KOPT-K1 (cell line): ENCODE results near the gene SPA17.

ENCODE experiments used
- H3K27ac ChIP-seq: fragments of 200-600 bp; sonication (generic); 2 replicates; pipeline ENCODE4 v1.5.1; 2016; ENCODE audit warnings: antibody characterized with exemption, mild to moderate bottlenecking, low read depth, low read length; ENCODE audit not compliant: poor library complexity, severe bottlenecking
- H3K36me3 ChIP-seq: fragments of 200-600 bp; sonication (generic); 2 replicates; pipeline ENCODE4 v1.5.1; 2017; ENCODE audit warnings: antibody characterized with exemption, mild to moderate bottlenecking, low read length, moderate library complexity; ENCODE audit not compliant: insufficient read depth
- H3K9me3 ChIP-seq: fragments of 200-600 bp; sonication (generic); 2 replicates; pipeline ENCODE4 v1.5.1; 2017; ENCODE audit warnings: antibody characterized with exemption, low read length, mild to moderate bottlenecking; ENCODE audit not compliant: insufficient read depth, poor library complexity, severe bottlenecking

SPA17 gene

DNA sequence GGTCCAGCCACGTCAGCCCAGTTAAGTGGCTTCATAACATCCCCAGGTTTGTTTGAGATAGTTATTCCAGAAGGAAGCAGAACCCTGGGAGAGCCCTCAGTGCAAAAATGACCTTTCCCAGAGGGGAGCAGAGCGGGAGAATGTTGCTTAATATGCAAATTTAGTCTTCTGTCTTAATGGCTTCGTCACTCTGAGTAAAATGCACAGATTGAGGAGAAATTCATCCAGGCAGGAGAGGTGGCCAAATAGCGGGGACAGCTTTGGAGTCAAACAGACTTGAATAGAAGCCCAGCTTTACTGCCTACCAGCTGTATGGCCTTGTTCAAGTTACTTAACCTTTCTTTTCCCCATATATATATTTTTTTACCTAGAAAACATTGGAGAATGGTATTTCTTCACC is 53.8 kb downstream of the SPA17 start:
- no peaks in the 10 kb centered on the region for H3K9me3 ChIP-seq
- H3K36me3 ChIP-seq = no peaks in the 10 kb centered on the region
- H3K27ac ChIP-seq = no peak overlapping the region

DNA sequence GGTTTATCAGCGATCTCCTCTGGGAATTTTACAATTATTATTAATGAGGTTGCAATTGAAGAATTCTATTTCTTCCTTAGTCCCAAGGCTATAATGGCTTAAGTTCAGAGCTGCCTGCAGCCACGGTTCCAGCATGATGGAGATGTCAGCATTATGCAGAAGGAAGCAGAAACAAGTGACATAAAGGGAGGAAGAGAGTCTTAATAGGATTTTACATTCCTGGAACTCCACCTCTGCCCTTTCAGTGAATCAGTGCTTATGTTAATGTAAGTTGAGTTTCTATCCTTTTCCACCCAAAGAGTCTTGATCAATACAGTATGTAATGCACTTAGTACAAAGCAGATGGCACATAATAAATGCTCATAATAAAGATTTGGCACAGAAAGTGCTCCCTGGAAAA is 54.4 kb downstream of the SPA17 start:
- Histone ChIP-seq H3K36me3 (no peaks in the 10 kb centered on the region), H3K27ac (no peak overlapping the region), H3K9me3 (no peaks in the 10 kb centered on the region)

DNA sequence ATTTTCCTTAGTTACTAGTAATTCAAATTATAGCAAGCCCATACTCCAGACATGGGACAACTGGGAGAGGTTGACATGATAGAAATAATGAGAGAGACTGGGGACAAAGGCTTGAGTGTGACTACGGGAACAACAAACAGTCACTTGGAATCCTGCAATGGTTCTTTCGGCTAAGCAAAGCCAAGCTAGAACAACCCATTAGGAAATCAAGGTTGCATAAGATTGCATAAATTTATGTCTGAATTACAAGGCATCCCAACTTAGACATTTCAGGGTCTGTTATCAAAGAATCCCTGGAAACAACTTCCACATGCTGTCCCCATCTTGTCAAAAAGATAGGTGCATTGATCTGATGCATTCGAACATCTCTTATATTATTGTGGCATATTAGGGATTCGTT is 55.9 kb downstream of the SPA17 start:
- Histone ChIP-seq H3K36me3 (no peaks in the 10 kb centered on the region), H3K9me3 (no peaks in the 10 kb centered on the region), H3K27ac (no peak overlapping the region)

- no peaks in the 10 kb centered on the region for H3K36me3 ChIP-seq
- H3K9me3 ChIP-seq = no peaks in the 10 kb centered on the region
- H3K27ac ChIP-seq = no peak overlapping the region
Observed at GRCh38 chr11:124732230-124732629, 58.5 kb downstream of the SPA17 start.

- no peak overlapping the region for H3K27ac ChIP-seq
Observed at GRCh38 chr11:124736736-124737135, 63.0 kb downstream of the SPA17 start.

DNA sequence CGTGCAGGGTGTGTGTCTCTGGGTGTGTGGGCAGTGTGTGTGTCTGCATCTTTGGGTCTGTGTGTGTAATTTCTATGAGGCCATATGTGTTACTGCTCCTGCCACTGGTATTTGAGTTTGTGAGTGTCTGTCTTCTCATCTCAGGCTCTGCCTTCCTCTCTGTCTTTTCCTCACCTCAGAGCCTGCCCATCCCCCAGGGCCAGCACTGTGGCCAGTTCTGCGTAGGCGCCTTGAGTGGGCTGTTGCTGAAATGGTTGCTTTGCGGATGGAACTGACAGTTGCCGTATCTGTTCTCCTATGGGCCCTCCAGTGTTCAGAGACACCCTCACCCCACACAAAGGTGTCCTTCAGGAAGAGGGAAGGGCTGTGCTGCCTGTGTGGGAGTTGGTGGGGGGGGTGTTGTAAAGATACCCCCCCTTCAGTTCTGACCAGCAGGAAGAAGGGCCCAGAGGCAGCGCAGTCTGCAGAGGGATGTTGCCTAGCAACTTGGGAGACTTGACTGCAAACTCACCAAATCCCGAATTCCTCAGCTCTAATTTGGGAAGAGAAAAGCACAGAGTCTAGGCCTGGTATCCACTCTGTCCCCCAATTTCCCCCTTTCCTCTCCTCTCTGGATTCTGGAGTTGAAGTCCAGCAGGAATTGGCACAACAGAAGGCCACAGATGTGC is 64.1 kb downstream of the SPA17 start:
- no peaks in the 10 kb centered on the region for H3K9me3 ChIP-seq
- no peaks in the 10 kb centered on the region for H3K36me3 ChIP-seq
- H3K27ac ChIP-seq = no peak overlapping the region

More at GRCh38 chr11:124736736-124737135, 63.0 kb downstream of the SPA17 start:
- no peaks in the 10 kb centered on the region for H3K36me3 ChIP-seq
- no peaks in the 10 kb centered on the region for H3K9me3 ChIP-seq

DNA sequence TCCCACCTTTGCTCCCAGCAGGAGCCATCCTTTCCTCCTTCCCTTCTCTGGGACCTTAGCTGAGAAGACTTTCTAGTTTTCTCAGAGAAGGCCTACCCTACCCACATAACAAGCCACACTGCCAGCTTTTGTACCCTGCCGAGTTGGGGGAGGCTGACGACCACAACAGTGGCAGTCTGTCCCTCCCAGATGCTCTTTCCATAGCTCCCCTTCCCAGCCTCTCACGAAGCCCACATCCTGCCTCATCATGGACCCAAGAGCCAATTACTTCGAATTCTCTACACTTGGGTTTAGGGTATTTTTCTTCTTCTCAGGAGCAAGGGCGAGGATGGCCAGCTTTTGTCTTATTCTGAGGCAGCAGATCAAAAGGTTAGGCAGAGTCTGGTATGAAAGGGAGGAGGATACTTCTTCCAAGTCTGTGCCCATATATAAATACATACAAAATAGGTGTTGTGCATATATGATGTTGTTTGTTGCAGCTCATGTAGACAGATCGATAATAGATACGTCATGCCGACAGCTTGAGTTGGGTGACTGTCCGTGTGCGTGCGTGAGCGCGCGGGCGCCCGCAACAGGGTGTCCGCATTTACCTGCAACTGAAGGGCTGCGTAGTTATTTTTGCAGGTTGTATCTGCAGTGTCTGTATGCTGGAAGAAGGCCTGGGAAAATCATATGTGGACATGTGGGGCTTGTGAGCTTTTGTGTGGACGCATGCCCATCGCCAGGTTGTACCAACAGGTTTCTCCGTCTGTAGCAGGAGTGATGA is 65.2 kb downstream of the SPA17 start:
- Histone ChIP-seq H3K9me3 (no peaks in the 10 kb centered on the region), H3K27ac (no peak overlapping the region), H3K36me3 (no peaks in the 10 kb centered on the region)

DNA sequence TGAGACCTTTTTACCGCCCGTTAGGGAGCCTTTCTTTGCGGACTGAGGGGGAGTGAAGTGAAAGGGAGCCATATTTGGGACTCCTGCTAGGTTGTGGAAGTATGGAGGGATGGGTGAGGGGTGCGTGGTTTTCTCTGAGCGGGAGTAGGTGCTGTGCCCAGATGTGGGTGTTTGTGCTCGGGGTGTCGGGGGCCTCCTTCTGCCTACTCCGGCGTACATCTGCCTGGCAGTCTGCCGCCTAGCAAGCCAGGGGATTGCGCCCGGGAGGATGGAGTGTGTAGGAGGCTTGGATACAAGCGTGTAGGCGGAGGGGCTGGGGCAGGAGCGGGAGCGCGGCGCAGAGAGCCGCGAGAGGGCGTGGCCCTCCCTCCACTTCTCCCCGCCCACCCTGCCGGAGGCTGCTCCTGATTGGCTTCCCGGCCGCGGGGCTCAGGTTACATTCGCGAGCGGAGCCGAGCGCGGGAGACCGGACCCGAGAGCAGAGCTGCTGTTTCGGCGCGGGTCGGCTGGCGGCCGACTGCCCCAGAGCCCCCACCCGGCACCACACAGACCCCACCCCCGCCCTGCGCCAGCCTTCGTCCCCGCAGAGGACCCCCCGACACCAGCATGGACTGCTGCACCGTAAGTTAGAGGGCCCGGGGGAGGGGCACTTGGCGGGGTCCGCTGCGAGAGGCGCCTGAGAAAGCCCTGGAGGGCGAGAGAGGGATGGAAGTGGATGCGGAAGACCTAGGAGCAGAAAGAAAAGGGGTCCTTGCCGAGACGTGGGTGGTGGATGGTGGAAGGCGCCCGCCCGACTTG is 66.0 kb downstream of the SPA17 start, which contains the start of gene NRGN:
Gene NRGN (plus strand): TSS at position 464 of the 798 bp plus-strand sequence. CDS start 143 bp downstream, at position 607.
- no peaks in the 10 kb centered on the region for H3K36me3 ChIP-seq
- H3K27ac ChIP-seq = no peak within 1 kb of the TSS
- no peaks in the 10 kb centered on the region for H3K9me3 ChIP-seq

- no peaks in the 10 kb centered on the region for H3K9me3 ChIP-seq
- H3K36me3 ChIP-seq = no peaks in the 10 kb centered on the region
- no peak overlapping the region for H3K27ac ChIP-seq
Observed at GRCh38 chr11:124740277-124740882, 66.7 kb downstream of the SPA17 start.

DNA sequence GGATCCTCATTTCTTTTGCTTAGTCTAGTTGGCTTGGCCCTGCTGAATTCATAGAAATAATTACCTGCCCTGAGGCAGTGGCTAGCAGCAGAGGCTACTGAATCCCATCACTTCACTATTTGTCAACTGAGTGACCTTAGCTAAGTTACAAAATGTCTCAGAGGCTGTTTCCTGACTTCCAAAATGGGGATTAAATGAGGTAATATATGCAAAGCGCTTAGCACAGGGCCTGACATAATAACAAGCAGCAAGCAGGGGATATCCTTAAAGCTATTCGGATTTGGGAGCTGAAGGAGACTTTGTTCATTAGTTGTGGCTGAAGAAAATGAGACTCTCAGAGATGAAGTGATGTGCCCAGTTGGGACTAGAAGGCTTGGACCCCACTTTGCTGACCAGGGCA is 68.9 kb downstream of the SPA17 start:
- no peak overlapping the region for H3K27ac ChIP-seq
- H3K36me3 ChIP-seq = no peaks in the 10 kb centered on the region
- H3K9me3 ChIP-seq = no peaks in the 10 kb centered on the region

DNA sequence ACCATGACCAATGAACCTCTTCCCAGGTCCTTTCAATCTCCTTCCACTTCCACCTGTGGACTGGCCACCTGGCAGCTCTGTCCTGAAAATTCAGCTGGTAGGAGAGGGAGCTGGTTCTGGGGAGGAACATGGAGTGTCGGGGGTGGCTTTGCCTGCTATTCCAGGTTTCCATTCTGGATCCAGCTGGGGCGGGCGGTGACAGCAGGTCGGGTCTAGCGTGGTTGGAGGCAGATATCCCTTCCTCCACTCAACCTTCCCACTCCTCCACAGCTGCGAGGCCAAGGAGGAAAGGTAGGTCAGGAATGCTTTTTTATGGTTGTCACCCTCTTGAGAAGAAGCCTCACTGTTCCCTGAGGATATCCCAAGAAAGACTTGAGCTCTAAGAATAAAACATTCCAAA is 69.3 kb downstream of the SPA17 start:
- no peak overlapping the region for H3K27ac ChIP-seq
- no peaks in the 10 kb centered on the region for H3K9me3 ChIP-seq
- no peaks in the 10 kb centered on the region for H3K36me3 ChIP-seq

GRCh38 chr11:124745270-124745834 is 71.6 kb downstream of the SPA17 start:
- H3K36me3 ChIP-seq = no peaks in the 10 kb centered on the region
- no peak overlapping the region for H3K27ac ChIP-seq
- H3K9me3 ChIP-seq = no peaks in the 10 kb centered on the region

GRCh38 chr11:124745835-124746620 is 72.3 kb downstream of the SPA17 start:
- no peaks in the 10 kb centered on the region for H3K36me3 ChIP-seq
- no peak overlapping the region for H3K27ac ChIP-seq
- no peaks in the 10 kb centered on the region for H3K9me3 ChIP-seq

DNA sequence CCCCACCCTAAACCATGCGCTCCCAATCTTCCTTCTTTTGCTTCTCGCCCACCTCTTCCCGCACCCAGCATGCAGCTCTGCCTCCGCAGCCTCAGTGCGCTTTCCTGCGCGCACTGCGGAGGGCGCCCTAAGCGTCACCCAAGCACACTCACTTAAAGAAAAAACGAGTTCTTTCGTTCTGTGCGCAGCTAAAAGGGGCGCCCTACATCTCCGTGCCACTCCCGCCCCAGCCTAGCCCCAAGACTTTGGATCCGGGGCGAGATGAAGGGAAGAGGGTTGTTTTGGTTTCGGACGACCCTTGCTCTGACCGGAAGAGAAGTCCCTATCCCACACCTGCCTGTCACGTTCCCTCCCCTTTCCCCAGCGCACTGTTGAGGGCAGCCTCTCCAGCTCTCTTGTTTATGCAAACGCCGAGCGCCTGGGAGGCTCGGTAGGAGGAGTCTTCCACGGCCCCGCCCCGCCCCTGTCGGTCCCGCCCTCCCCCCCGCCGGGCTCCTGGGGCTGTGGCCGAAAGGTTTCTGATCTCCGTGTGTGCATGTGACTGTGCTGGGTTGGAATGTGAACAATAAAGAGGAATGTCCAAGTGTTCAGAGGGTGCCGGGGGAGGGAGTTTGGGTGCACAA is 73.0 kb downstream of the SPA17 start:
- Histone ChIP-seq H3K36me3 (no peaks in the 10 kb centered on the region), H3K27ac (no peak overlapping the region), H3K9me3 (no peaks in the 10 kb centered on the region)
